Pancreas (tissue), 10 donors: ENCODE data around the gene C11orf91. TPM values are rescaled to one million over a fixed set of nuclear protein-coding genes. Genes with fewer than 3 reads are reported as not detected.

Source experiments
- ATAC-seq, 4 donors: fragments of 200-7000 bp; cut with Tn5 transposase; one replicate each; pipeline versions ENCODE4 v1.8.0 to v1.9.1; 2020; ENCODE audit warnings: mild to moderate bottlenecking in 4 of 4, moderate library complexity in 4 of 4
- DNase-seq, 6 donors: peaks; one replicate each; pipeline ENCODE4 v3.0.0-alpha.2; 2020
- FAIRE-seq: peaks from 2 replicates; lab custom pipeline; 2012; peaks lifted over from hg19 to GRCh38; lab: Jason Lieb, UNC
- H3K27ac ChIP-seq, 4 donors: fragments of 200-600 bp; sonication (generic); 1 replicate in 3 of 4; 2 replicates in 1 of 4; pipeline versions ENCODE4 v1.5.0 to v1.8.0; 2020
- H3K27me3 ChIP-seq, 4 donors: fragments of 200-600 bp; one replicate each; pipeline ENCODE4 v1.8.0; 2021
- H3K36me3 ChIP-seq, 3 donors: fragments of 200-600 bp; sonication (generic) in 1 of 3; one replicate each; pipeline versions ENCODE4 v1.5.0 to v1.8.0; 2020 to 2021
- H3K4me1 ChIP-seq, 3 donors: fragments of 200-600 bp; one replicate each; pipeline ENCODE4 v1.8.0; 2021
- H3K4me3 ChIP-seq, 4 donors: fragments of 200-600 bp; sonication (generic) in 2 of 4; one replicate each; pipeline versions ENCODE4 v1.5.0 to v1.8.0; 2020 to 2021
- H3K9me3 ChIP-seq, 4 donors: fragments of 200-600 bp; one replicate each; pipeline ENCODE4 v1.8.0; 2021
- CTCF ChIP-seq, 4 donors: fragments of 200-600 bp; sonication (generic) in 3 of 4; IDR thresholded peaks; one replicate each; pipeline versions ENCODE4 v1.5.0 to v1.8.0; 2021; ENCODE audit warnings: antibody characterized with exemption in 4 of 4
- WGBS, 2 donors: extraction: QIAGEN DNeasy Blood & Tissue Kit; methylation state at CpG; one replicate each; pipeline ENCODE4 v1.1.7; 2013; 5-methylcytosine and 5-hydroxymethylcytosine counted together
- intact Hi-C, 3 donors: fragments of 100-400 bp; cut with DNase I; formaldehyde crosslinking; loops; one replicate each; pipeline versions ENCODE4 v1.11.1 to v1.14.2; 2022
- polyA plus RNA-seq, 2 donors: library from polyadenylated mRNA; stranded (reverse); fragments of 200-250 nt; gene quantifications; one replicate each; pipeline ENCODE4 v1.2.3, GENCODE V29; 2013
- total RNA-seq, 6 donors: library from RNA; stranded (reverse); fragmentation: NEBNext Ultra II Directional in 4 of 6; extraction: Animal tissue kit (Norgen Biotek cat#: 25700) in 4 of 6; gene quantifications; one replicate each; pipeline versions ENCODE4 v1.2.1 to v1.2.4, GENCODE V29; 2021 to 2023
- donor health status: healthy with polysubstance abuse.
- donor health status: DM: no; HTN: no; CAD: no; lungs with moderate emphysema.
- donor health status: DM: no; HTN: no; CAD: no.
- donor health status: control.
- donor health status: control.
- donor health status: Bipolar disorder and iron deficiency.
- donor health status: DM: yes; HTN: yes; CAD: no.
- donor health status: DM: no; HTN: no; CAD: no.
- donor health status: DM: no; HTN: no; CAD: no.
- donor health status: DM: yes; HTN: yes; CAD: no.

C11orf91 gene
- total and polyA plus RNA-seq, 8 donors, result 0.26 to 0.31 (median 0.28) TPM; not detected in 5

GRCh38 chr11:33741806-33742205 is 41.2 kb upstream of the C11orf91 start:
- 86 to 91% methylated on average over 7 of the region's 7 CpGs for WGBS, 2 donors
- Histone ChIP-seq H3K36me3 (peaks cover 0 to 11% (median 0%) of the 10 kb centered on the region in 3 donors), H3K4me3 (no peak overlapping the region), H3K27ac (no peak overlapping the region), H3K9me3 (no peaks in the 10 kb centered on the region), H3K4me1 (peaks cover 0 to 11% (median 0%) of the 10 kb centered on the region in 3 donors), H3K27me3 (no peaks in the 10 kb centered on the region)
- TF ChIP-seq CTCF (IDR thresholded peaks at IDR 0.05), result no peak
- no peak for DNase-seq
- ATAC-seq, result no peak
- intact Hi-C loops, result loop anchor here in 2 of 3 donors (10.0 kb wide), 2 partner anchors 197 to 377 kb away; no protein-coding TSS in a partner anchor
- no peak for FAIRE-seq

- intact Hi-C loops, result no loop called here
- 50 to 59% methylated on average over 3 of the region's 3 CpGs for whole genome bisulfite sequencing, 2 donors
Observed at GRCh38 chr11:33737362-33737821, 36.8 kb upstream of the C11orf91 start.

GRCh38 chr11:33736148-33736812 is 35.7 kb upstream of the C11orf91 start, which contains the start of gene CD59:
Gene CD59, minus strand, starts transcription at chr11:33736423. Its CDS starts 13,978 bp downstream, at chr11:33722445.
- H3K4me1 ChIP-seq, result peaks cover 0 to 3% (median 0%) of the 10 kb centered on the region in 3 donors
- FAIRE-seq, result no peak
- no peak for TF ChIP-seq CTCF (IDR thresholded peaks at IDR 0.05)
- WGBS, 2 donors, result 0 to 1% methylated on average over 33 to 48 of the region's 48 CpGs
- no peaks in the 10 kb centered on the region for H3K27me3 ChIP-seq
- H3K4me3 ChIP-seq, result peak within 1 kb of the TSS; percentile 52 to 68 (median 64)
- peak; percentile 95 to 97 (median 96) for ATAC-seq
- DNase-seq, result peak; percentile 95 to 99 (median 98)
- H3K36me3 ChIP-seq, result peaks cover 0 to 5% (median 0%) of the 10 kb centered on the region in 3 donors
- peak within 1 kb of the TSS; percentile 46 to 92 (median 80) for H3K27ac ChIP-seq
- no peaks in the 10 kb centered on the region for H3K9me3 ChIP-seq
- intact Hi-C loops, result no loop called here

More at GRCh38 chr11:33737362-33737821, 36.8 kb upstream of the C11orf91 start:
- Histone ChIP-seq H3K4me1 (peaks cover 0 to 3% (median 0%) of the 10 kb centered on the region in 3 donors), H3K36me3 (peaks cover 0 to 11% (median 0%) of the 10 kb centered on the region in 3 donors), H3K27me3 (no peaks in the 10 kb centered on the region), H3K27ac (peak overlapping the region in 1 of 4 donors; percentile 78), H3K9me3 (no peaks in the 10 kb centered on the region), H3K4me3 (no peak overlapping the region)
- ATAC-seq (no peak), DNase-seq (no peak), FAIRE-seq (no peak)
- TF ChIP-seq CTCF (IDR thresholded peaks at IDR 0.05), result no peak

GRCh38 chr11:33735271-33736147 is 34.9 kb upstream of the C11orf91 start:
- Histone ChIP-seq H3K9me3 (no peaks in the 10 kb centered on the region), H3K27me3 (no peaks in the 10 kb centered on the region), H3K36me3 (no peaks in the 10 kb centered on the region), H3K4me1 (peaks cover 0 to 3% (median 0%) of the 10 kb centered on the region in 3 donors), H3K27ac (peak overlapping the region; percentile 46 to 92 (median 80)), H3K4me3 (peak overlapping the region; percentile 52 to 68 (median 64))
- peak; percentile 26 to 46 (median 34) for ATAC-seq
- TF ChIP-seq CTCF (IDR thresholded peaks at IDR 0.05), result no peak
- WGBS, 2 donors, result 1 to 3% methylated on average over 52 to 53 of the region's 53 CpGs
- intact Hi-C loops, result no loop called here
- FAIRE-seq, result no peak
- DNase-seq, result peak in 4 of 6 donors; percentile 21 to 65 (median 34)
